GM12891 (cell line): Measurements from ENCODE around the gene AADACL2.
"Not testable (repeated sequence)": the region's sequence is repeated elsewhere in the genome, so short reads cannot be mapped to it uniquely, and the experiment has no call there.

Experiments
- DNase-seq: peaks from one replicate; pipeline ENCODE4 v3.0.0; 2011; ENCODE audit warnings: low spot score; ENCODE audit not compliant: insufficient read length
- FAIRE-seq: peaks from 2 replicates; lab custom pipeline; 2011; peaks lifted over from hg19 to GRCh38; lab: Jason Lieb, UNC
- PAX5 ChIP-seq: IDR thresholded peaks from 2 replicates; pipeline ENCODE4 v1.6.1; 2011; ENCODE audit warnings: low read length, moderate library complexity, mild to moderate bottlenecking; ENCODE audit not compliant: insufficient read depth, severe bottlenecking
- POLR2A ChIP-seq: IDR thresholded peaks from 2 replicates; pipeline ENCODE4 v1.6.1; 2011; ENCODE audit warnings: low read depth, low read length, control low read depth
- POLR2AphosphoS5 ChIP-seq: IDR thresholded peaks from 2 replicates; pipeline ENCODE4 v1.6.1; 2011; ENCODE audit warnings: low read depth, low read length, control low read depth
- POU2F2 ChIP-seq: IDR thresholded peaks from 2 replicates; pipeline ENCODE4 v1.6.1; 2011; ENCODE audit warnings: low read depth, mild to moderate bottlenecking, control low read depth, low read length, moderate library complexity
- SPI1 ChIP-seq: IDR thresholded peaks from 2 replicates; pipeline ENCODE4 v1.6.1; 2011; ENCODE audit warnings: low read depth, low read length, control low read depth
- TAF1 ChIP-seq: IDR thresholded peaks from 2 replicates; pipeline ENCODE4 v1.6.1; 2011; ENCODE audit warnings: low read depth, low read length, control low read depth

Gene AADACL2

DNA sequence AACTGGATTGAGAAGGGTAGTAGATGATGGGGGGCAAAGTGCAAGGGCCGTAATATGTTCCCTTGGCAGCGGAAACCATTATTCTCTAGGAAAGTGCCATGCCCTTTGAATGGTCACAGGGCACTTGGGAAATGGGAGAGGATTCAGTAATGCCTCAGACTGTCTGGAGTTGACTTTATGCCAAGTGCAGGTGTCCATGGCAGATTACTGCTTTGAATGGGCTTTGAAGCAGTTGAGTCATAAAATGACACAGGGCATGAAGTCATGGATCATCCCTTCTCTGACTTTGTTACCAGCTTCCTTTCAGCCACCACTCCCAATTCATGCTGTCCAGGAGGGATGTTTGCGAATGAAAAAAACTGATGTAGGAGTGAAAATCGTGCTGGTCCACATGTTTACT lies 20.1 kb downstream of the AADACL2 start:
- no peak for FAIRE-seq
- DNase-seq, result no peak

GRCh38 chr3:151761581-151761980 lies 27.9 kb downstream of the AADACL2 start:
- FAIRE-seq, result no peak
- DNase-seq, result no peak
- TF ChIP-seq TAF1 (no peak), POU2F2 (no peak), SPI1 (no peak), POLR2A (no peak), PAX5 (no peak)

More for the DNA sequence above, 20.1 kb downstream of the AADACL2 start:
- TF ChIP-seq TAF1, result no peak
- TF ChIP-seq POLR2A, result no peak
- no peak for TF ChIP-seq PAX5
- TF ChIP-seq POU2F2, result no peak
- TF ChIP-seq SPI1, result no peak
- TF ChIP-seq POLR2AphosphoS5, result no peak

DNA sequence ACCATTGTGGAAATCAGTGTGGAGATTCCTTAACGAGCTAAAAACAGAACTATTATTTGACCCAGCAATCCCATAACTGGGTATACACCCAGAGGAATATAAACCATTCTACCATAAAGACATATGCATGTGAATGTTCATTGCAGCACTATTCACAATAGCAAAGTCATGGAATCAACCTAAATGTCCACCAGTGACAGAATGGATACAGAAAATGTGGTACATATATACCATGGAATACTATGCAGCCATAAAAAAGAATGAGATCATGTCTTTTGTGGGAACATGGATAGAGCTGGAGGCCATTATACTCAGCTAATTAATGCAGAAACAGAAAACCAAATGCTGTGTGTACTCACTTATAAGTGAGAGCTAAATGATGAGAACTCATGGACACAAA lies 31.0 kb downstream of the AADACL2 start:
- not testable (repeated sequence) for DNase-seq, FAIRE-seq

DNA sequence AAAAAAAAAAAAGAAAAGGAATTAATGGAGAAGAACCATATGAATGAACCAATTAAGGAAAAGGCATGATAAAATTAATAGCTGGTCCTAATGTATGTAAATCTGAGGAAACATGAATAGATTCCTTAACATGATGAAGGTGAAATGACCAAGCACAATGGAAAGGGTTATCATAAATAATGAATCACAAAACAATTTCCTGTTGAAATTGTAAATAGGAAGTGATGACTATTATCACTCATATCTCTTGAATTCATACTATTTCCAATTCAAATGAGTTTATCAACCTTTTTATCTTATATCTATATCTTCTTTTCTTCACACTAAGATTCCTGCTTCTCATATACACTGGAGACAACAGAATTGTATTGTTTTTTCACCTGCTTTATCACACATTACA lies 32.0 kb downstream of the AADACL2 start:
- no peak for DNase-seq
- no peak for FAIRE-seq
- TF ChIP-seq TAF1 (no peak), SPI1 (no peak), POLR2AphosphoS5 (no peak), POU2F2 (no peak), PAX5 (no peak), POLR2A (no peak)

GRCh38 chr3:151766454-151766853 lies 32.7 kb downstream of the AADACL2 start:
- FAIRE-seq (no peak), DNase-seq (no peak)
- TF ChIP-seq TAF1 (no peak), POLR2A (no peak)

GRCh38 chr3:151768393-151768930 lies 34.7 kb downstream of the AADACL2 start:
- DNase-seq (no peak), FAIRE-seq (no peak)
- TF ChIP-seq POLR2A, result no peak
- no peak for TF ChIP-seq POLR2AphosphoS5
- no peak for TF ChIP-seq POU2F2
- no peak for TF ChIP-seq PAX5
- TF ChIP-seq TAF1, result no peak
- no peak for TF ChIP-seq SPI1

- no peak for FAIRE-seq
- DNase-seq, result no peak
- no peak for TF ChIP-seq TAF1
- TF ChIP-seq POU2F2, result no peak
- TF ChIP-seq SPI1, result no peak
- no peak for TF ChIP-seq PAX5
- no peak for TF ChIP-seq POLR2AphosphoS5
- no peak for TF ChIP-seq POLR2A
Observed at GRCh38 chr3:151769175-151769574, 35.4 kb downstream of the AADACL2 start.

DNA sequence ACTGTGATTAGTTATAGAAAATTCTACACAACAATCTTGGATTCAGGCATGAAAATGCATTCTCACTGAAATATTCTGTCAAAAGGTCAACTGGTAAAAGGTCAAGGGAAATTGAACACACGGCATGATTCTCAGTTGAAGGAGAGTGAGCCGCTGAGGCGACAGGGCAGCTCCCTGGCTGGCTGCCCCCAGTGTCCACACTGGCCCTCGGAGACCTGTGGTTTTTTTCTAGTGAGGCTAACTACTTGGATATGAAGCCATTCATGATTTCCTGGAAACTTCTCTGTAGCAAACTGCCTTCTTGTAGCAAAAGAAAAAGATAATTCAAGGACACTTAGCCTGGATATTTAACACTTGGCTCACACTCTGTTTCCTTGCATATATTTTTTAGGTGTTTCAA lies 37.2 kb downstream of the AADACL2 start:
- TF ChIP-seq POLR2AphosphoS5 (no peak), POU2F2 (no peak)
- DNase-seq (no peak), FAIRE-seq (no peak)

GRCh38 chr3:151772825-151773480 lies 39.2 kb downstream of the AADACL2 start:
- no peak for TF ChIP-seq POLR2AphosphoS5
- TF ChIP-seq TAF1, result no peak
- no peak for TF ChIP-seq POU2F2
- TF ChIP-seq SPI1, result no peak
- TF ChIP-seq PAX5, result no peak
- TF ChIP-seq POLR2A, result no peak
- no peak for FAIRE-seq
- no peak for DNase-seq

DNA sequence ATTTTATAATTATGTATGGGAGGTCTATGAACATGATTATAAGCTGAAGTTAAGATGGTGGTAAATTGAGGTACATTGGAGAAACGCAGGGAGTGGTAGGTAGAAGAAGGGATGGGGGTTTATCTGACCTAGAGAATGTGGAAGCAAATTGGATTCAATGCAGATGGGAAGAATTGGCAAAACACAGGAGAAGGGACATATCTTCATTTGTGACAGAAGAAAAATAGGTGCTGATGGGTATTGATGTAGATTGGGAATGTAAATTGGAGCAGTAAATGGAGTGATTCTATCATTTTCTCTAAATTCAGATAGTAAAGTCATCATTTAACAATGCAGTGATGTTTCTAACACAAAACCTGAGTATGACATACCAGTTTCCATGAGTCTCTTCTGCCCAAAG lies 40.5 kb downstream of the AADACL2 start:
- no peak for TF ChIP-seq TAF1
- TF ChIP-seq POLR2A, result no peak
- no peak for TF ChIP-seq POLR2AphosphoS5
- TF ChIP-seq SPI1, result no peak
- no peak for TF ChIP-seq PAX5
- no peak for TF ChIP-seq POU2F2
- DNase-seq (no peak), FAIRE-seq (no peak)

DNA sequence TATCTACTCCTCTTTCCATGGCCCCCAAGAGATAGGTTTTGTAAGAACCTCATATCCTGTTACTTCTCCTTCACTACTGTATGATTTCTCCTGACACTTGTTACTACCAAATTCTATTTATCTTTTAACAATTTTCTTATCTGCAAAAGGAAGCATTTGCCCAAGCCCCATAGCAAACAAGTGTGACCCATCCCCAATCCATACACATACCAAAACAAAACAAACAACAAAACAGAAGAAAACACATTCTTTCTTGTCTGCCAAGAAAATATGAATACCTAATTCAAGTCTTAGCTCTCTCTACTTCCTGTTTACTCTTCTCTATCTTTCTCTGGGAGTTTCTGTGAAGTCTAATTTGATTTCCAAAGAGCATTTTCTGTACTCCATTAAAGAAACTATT lies 41.2 kb downstream of the AADACL2 start:
- FAIRE-seq (no peak), DNase-seq (no peak)
- TF ChIP-seq POLR2AphosphoS5, result no peak
- no peak for TF ChIP-seq PAX5
- no peak for TF ChIP-seq POLR2A
- no peak for TF ChIP-seq TAF1
